ENCODE results near the gene CLTB. TPM values are rescaled to one million over a fixed set of nuclear protein-coding genes. Genes with fewer than 3 reads are reported as not detected.

Gene CLTB
- total RNA-seq, 1 experiment from 2014 or later = 31.7 TPM

GRCh38 chr5:176405656-176406435 lies 10.5 kb downstream of the CLTB start:
- H3K27ac ChIP-seq (ENCODE audit: low read length) = no peak overlapping the region
- H3K9ac ChIP-seq (ENCODE audit: low read length) = no peak overlapping the region
- H3K27me3 ChIP-seq (ENCODE audit: low read length) = no peaks in the 10 kb centered on the region
- no peak overlapping the region for H2AFZ ChIP-seq (ENCODE audit: low read length)
- DNase-seq = no peak
- H3K4me1 ChIP-seq (ENCODE audit: low read length) = no peaks in the 10 kb centered on the region
- no peaks in the 10 kb centered on the region for H4K20me1 ChIP-seq (ENCODE audit: insufficient read depth, low read depth, low read length)
- H3K4me3 ChIP-seq (ENCODE audit: low read length) = no peak overlapping the region
- no peak overlapping the region for H3K4me2 ChIP-seq (ENCODE audit: low read depth, low read length, poor library complexity, severe bottlenecking)
- H3K9me3 ChIP-seq (ENCODE audit: low read length) = no peaks in the 10 kb centered on the region
- H3K36me3 ChIP-seq (ENCODE audit: insufficient read depth, low read length) = 0 out of 2 replicates have a peak, but pooled peaks cover 4% of the 10 kb centered on the region
- no peaks in the 10 kb centered on the region for H3K79me2 ChIP-seq (ENCODE audit: low read length)
- no peaks in the 10 kb centered on the region for H3K9me2 ChIP-seq (replicated peaks; ENCODE audit: insufficient read depth, low read length)

GRCh38 chr5:176401281-176402205 lies 14.8 kb downstream of the CLTB start:
- Histone ChIP-seq H3K4me1 (ENCODE audit: low read length) (no peaks in the 10 kb centered on the region), H3K9me3 (ENCODE audit: low read length) (no peaks in the 10 kb centered on the region), H3K9me2 (replicated peaks; ENCODE audit: insufficient read depth, low read length) (no peaks in the 10 kb centered on the region), H3K27me3 (ENCODE audit: low read length) (no peaks in the 10 kb centered on the region), H3K79me2 (ENCODE audit: low read length) (no peaks in the 10 kb centered on the region), H2AFZ (ENCODE audit: low read length) (no peak overlapping the region), H3K27ac (ENCODE audit: low read length) (no peak overlapping the region), H3K9ac (ENCODE audit: low read length) (no peak overlapping the region), H4K20me1 (ENCODE audit: insufficient read depth, low read depth, low read length) (no peaks in the 10 kb centered on the region), H3K4me2 (ENCODE audit: low read depth, low read length, poor library complexity, severe bottlenecking) (no peak overlapping the region), H3K36me3 (ENCODE audit: insufficient read depth, low read length) (no peaks in the 10 kb centered on the region), H3K4me3 (ENCODE audit: low read length) (no peak overlapping the region)
- DNase-seq = no peak

- Histone ChIP-seq H3K4me2 (ENCODE audit: low read depth, low read length, poor library complexity, severe bottlenecking) (no peak overlapping the region), H3K9me2 (replicated peaks; ENCODE audit: insufficient read depth, low read length) (no peaks in the 10 kb centered on the region), H3K9ac (ENCODE audit: low read length) (no peak overlapping the region), H3K4me1 (ENCODE audit: low read length) (no peaks in the 10 kb centered on the region), H2AFZ (ENCODE audit: low read length) (no peak overlapping the region), H4K20me1 (ENCODE audit: insufficient read depth, low read depth, low read length) (no peaks in the 10 kb centered on the region), H3K27ac (ENCODE audit: low read length) (no peak overlapping the region), H3K9me3 (ENCODE audit: low read length) (no peaks in the 10 kb centered on the region), H3K79me2 (ENCODE audit: low read length) (no peaks in the 10 kb centered on the region), H3K4me3 (ENCODE audit: low read length) (no peak overlapping the region), H3K36me3 (ENCODE audit: insufficient read depth, low read length) (no peaks in the 10 kb centered on the region), H3K27me3 (ENCODE audit: low read length) (no peaks in the 10 kb centered on the region)
- no peak for DNase-seq
Measured at GRCh38 chr5:176400382-176401156, 15.8 kb downstream of the CLTB start.

- H4K20me1 ChIP-seq (ENCODE audit: insufficient read depth, low read depth, low read length) = no peaks in the 10 kb centered on the region
- H3K4me3 ChIP-seq (ENCODE audit: low read length) = no peak overlapping the region
- H3K79me2 ChIP-seq (ENCODE audit: low read length) = no peaks in the 10 kb centered on the region
- DNase-seq = no peak
- H2AFZ ChIP-seq (ENCODE audit: low read length) = no peak overlapping the region
- H3K4me1 ChIP-seq (ENCODE audit: low read length) = no peaks in the 10 kb centered on the region
- H3K4me2 ChIP-seq (ENCODE audit: low read depth, low read length, poor library complexity, severe bottlenecking) = no peak overlapping the region
- H3K36me3 ChIP-seq (ENCODE audit: insufficient read depth, low read length) = no peaks in the 10 kb centered on the region
- H3K27me3 ChIP-seq (ENCODE audit: low read length) = no peaks in the 10 kb centered on the region
- H3K9me2 ChIP-seq (replicated peaks; ENCODE audit: insufficient read depth, low read length) = no peaks in the 10 kb centered on the region
- H3K9ac ChIP-seq (ENCODE audit: low read length) = no peak overlapping the region
- H3K9me3 ChIP-seq (ENCODE audit: low read length) = no peaks in the 10 kb centered on the region
- H3K27ac ChIP-seq (ENCODE audit: low read length) = no peak overlapping the region
Measured at GRCh38 chr5:176397736-176398420, 18.5 kb downstream of the CLTB start.

GRCh38 chr5:176396330-176396729 lies 20.0 kb downstream of the CLTB start:
- Histone ChIP-seq H3K4me2 (ENCODE audit: low read depth, low read length, poor library complexity, severe bottlenecking) (no peak overlapping the region), H4K20me1 (ENCODE audit: insufficient read depth, low read depth, low read length) (no peaks in the 10 kb centered on the region), H3K4me1 (ENCODE audit: low read length) (no peaks in the 10 kb centered on the region), H3K9ac (ENCODE audit: low read length) (no peak overlapping the region), H3K9me2 (replicated peaks; ENCODE audit: insufficient read depth, low read length) (no peaks in the 10 kb centered on the region), H3K79me2 (ENCODE audit: low read length) (peaks cover under 1% of the 10 kb centered on the region; the same call in 1 of the 2 replicates), H3K27me3 (ENCODE audit: low read length) (no peaks in the 10 kb centered on the region), H3K36me3 (ENCODE audit: insufficient read depth, low read length) (no peaks in the 10 kb centered on the region), H3K4me3 (ENCODE audit: low read length) (no peak overlapping the region), H3K9me3 (ENCODE audit: low read length) (no peaks in the 10 kb centered on the region), H2AFZ (ENCODE audit: low read length) (no peak overlapping the region), H3K27ac (ENCODE audit: low read length) (no peak overlapping the region)
- DNase-seq = no peak

GRCh38 chr5:176394881-176395675 lies 21.3 kb downstream of the CLTB start:
- H3K9ac ChIP-seq (ENCODE audit: low read length) = no peak overlapping the region
- H3K4me1 ChIP-seq (ENCODE audit: low read length) = peaks cover 3% of the 10 kb centered on the region; the same call in 1 of the 2 replicates
- H3K27me3 ChIP-seq (ENCODE audit: low read length) = no peaks in the 10 kb centered on the region

GRCh38 chr5:176394096-176394495 lies 22.2 kb downstream of the CLTB start:
- Histone ChIP-seq H3K9ac (ENCODE audit: low read length) (no peak overlapping the region), H3K27ac (ENCODE audit: low read length) (no peak overlapping the region), H2AFZ (ENCODE audit: low read length) (no peak overlapping the region), H3K9me3 (ENCODE audit: low read length) (no peaks in the 10 kb centered on the region), H3K27me3 (ENCODE audit: low read length) (no peaks in the 10 kb centered on the region), H3K36me3 (ENCODE audit: insufficient read depth, low read length) (no peaks in the 10 kb centered on the region), H3K4me1 (ENCODE audit: low read length) (peaks cover 10% of the 10 kb centered on the region), H4K20me1 (ENCODE audit: insufficient read depth, low read depth, low read length) (no peaks in the 10 kb centered on the region), H3K4me2 (ENCODE audit: low read depth, low read length, poor library complexity, severe bottlenecking) (no peak overlapping the region), H3K79me2 (ENCODE audit: low read length) (peaks cover 23% of the 10 kb centered on the region), H3K4me3 (ENCODE audit: low read length) (no peak overlapping the region), H3K9me2 (replicated peaks; ENCODE audit: insufficient read depth, low read length) (no peaks in the 10 kb centered on the region)
- DNase-seq = no peak

More at GRCh38 chr5:176394881-176395675, 21.3 kb downstream of the CLTB start:
- no peak overlapping the region for H3K27ac ChIP-seq (ENCODE audit: low read length)
- H3K4me2 ChIP-seq (ENCODE audit: low read depth, low read length, poor library complexity, severe bottlenecking) = no peak overlapping the region
- no peaks in the 10 kb centered on the region for H4K20me1 ChIP-seq (ENCODE audit: insufficient read depth, low read depth, low read length)
- no peak overlapping the region for H2AFZ ChIP-seq (ENCODE audit: low read length)
- no peaks in the 10 kb centered on the region for H3K9me2 ChIP-seq (replicated peaks; ENCODE audit: insufficient read depth, low read length)
- H3K4me3 ChIP-seq (ENCODE audit: low read length) = no peak overlapping the region
- DNase-seq = no peak
- no peaks in the 10 kb centered on the region for H3K9me3 ChIP-seq (ENCODE audit: low read length)
- no peaks in the 10 kb centered on the region for H3K36me3 ChIP-seq (ENCODE audit: insufficient read depth, low read length)
- H3K79me2 ChIP-seq (ENCODE audit: low read length) = peaks cover 13% of the 10 kb centered on the region

Measured in Karpas-422 (cell line).